Measurements from ENCODE around the gene PDZD8.

DNA sequence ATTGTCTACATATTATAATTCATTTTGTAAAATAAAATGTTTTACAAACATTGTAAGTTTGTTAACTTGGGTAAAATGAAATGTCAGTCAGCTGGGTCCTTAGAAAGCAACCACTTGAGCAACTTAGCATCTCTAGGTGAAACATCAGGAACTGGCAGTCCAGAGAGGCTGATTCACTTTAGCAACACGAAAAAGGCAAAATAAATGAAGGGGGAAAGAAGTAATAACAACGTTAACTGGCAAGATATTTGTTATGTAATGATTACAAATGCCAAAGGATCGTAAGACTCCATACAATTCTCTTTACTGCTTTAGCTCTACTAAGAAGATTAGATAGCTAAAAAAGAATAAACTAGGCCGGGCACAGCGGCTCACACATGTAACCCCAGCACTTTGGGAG is 5.0 kb downstream of the PDZD8 start:
- TF ChIP-seq, protein P1, sequence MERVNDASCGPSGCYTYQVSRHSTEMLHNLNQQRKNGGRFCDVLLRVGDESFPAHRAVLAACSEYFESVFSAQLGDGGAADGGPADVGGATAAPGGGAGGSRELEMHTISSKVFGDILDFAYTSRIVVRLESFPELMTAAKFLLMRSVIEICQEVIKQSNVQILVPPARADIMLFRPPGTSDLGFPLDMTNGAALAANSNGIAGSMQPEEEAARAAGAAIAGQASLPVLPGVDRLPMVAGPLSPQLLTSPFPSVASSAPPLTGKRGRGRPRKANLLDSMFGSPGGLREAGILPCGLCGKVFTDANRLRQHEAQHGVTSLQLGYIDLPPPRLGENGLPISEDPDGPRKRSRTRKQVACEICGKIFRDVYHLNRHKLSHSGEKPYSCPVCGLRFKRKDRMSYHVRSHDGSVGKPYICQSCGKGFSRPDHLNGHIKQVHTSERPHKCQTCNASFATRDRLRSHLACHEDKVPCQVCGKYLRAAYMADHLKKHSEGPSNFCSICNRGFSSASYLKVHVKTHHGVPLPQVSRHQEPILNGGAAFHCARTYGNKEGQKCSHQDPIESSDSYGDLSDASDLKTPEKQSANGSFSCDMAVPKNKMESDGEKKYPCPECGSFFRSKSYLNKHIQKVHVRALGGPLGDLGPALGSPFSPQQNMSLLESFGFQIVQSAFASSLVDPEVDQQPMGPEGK (CRISPR knock-in tag; IDR thresholded peaks at IDR 0.05; ENCODE audit: borderline replicate concordance) = no peak
- TF ChIP-seq ZNF70 (CRISPR knock-in tag; IDR thresholded peaks at IDR 0.05) (no peak), ZNF565 (CRISPR knock-in tag; conservative IDR thresholded peaks at IDR 0.05; ENCODE audit: low read depth) (no peak)
